Nephron (organoid): Measurements from ENCODE around the gene SGK1.

Source experiments
- H3K27ac Mint-ChIP-seq, 3 experiments: 2 replicates each; pipeline ENCODE4 v1.8.0; 2020; ENCODE audit warnings: mixed read lengths in 3 of 3, mild to moderate bottlenecking in 2 of 3, moderate library complexity in 1 of 3
- H3K27me3 Mint-ChIP-seq: 2 replicates; pipeline ENCODE4 v1.8.0; 2021; ENCODE audit warnings: low read depth, mild to moderate bottlenecking, moderate library complexity, mixed read lengths
- H3K36me3 Mint-ChIP-seq: 2 replicates; pipeline ENCODE4 v1.8.0; 2020; ENCODE audit warnings: low read depth, mixed read lengths
- H3K4me1 Mint-ChIP-seq: 2 replicates; pipeline ENCODE4 v1.8.0; 2020; ENCODE audit warnings: mixed read lengths
- H3K4me3 Mint-ChIP-seq, 3 experiments: 2 replicates each; pipeline ENCODE4 v1.8.0; 2020; ENCODE audit warnings: mild to moderate bottlenecking in 3 of 3, mixed read lengths in 3 of 3, moderate library complexity in 2 of 3
- H3K9me3 Mint-ChIP-seq: 2 replicates; pipeline ENCODE4 v1.8.0; 2020; ENCODE audit warnings: mixed read lengths
- CTCF ChIP-seq, 3 experiments: fragments of 200-600 bp; sonication (generic); IDR thresholded peaks; one replicate each; pipeline ENCODE4 v1.5.0; 2021; ENCODE audit warnings: antibody characterized with exemption in 3 of 3; ENCODE audit not compliant: unreplicated experiment in 3 of 3

SGK1 gene

GRCh38 chr6:134233180-134233955, 84.5 kb downstream of the SGK1 start:
- TF ChIP-seq CTCF (IDR thresholded peaks at IDR 0.05; ENCODE audit: unreplicated experiment in 3 of 3): no peak
- Mint-ChIP-seq H3K27me3 (peaks cover 8% of the 10 kb centered on the region), H3K9me3 (no peaks in the 10 kb centered on the region), H3K27ac (peak overlapping the region in 1 of 3 experiments; percentile 42), H3K36me3 (no peaks in the 10 kb centered on the region), H3K4me3 (no peak overlapping the region), H3K4me1 (peaks cover 11% of the 10 kb centered on the region)

GRCh38 chr6:134230940-134231339, 87.0 kb downstream of the SGK1 start:
- no peak for TF ChIP-seq CTCF (IDR thresholded peaks at IDR 0.05; ENCODE audit: unreplicated experiment in 3 of 3)
- Mint-ChIP-seq H3K36me3 (no peaks in the 10 kb centered on the region), H3K9me3 (no peaks in the 10 kb centered on the region)

GRCh38 chr6:134230087-134230700, 87.7 kb downstream of the SGK1 start:
- Mint-ChIP-seq H3K4me1 (peaks cover 5% of the 10 kb centered on the region), H3K27ac (peak overlapping the region in 2 of 3 experiments; percentile 24 to 47), H3K27me3 (peaks cover 4% of the 10 kb centered on the region), H3K9me3 (no peaks in the 10 kb centered on the region), H3K4me3 (no peak overlapping the region), H3K36me3 (no peaks in the 10 kb centered on the region)
- no peak for TF ChIP-seq CTCF (IDR thresholded peaks at IDR 0.05; ENCODE audit: unreplicated experiment in 3 of 3)

More at GRCh38 chr6:134230940-134231339, 87.0 kb downstream of the SGK1 start:
- Mint-ChIP-seq H3K4me3 (no peak overlapping the region), H3K4me1 (peaks cover 5% of the 10 kb centered on the region), H3K27me3 (peaks cover 4% of the 10 kb centered on the region), H3K27ac (no peak overlapping the region)

GRCh38 chr6:134229520-134229919, 88.4 kb downstream of the SGK1 start:
- peaks cover 5% of the 10 kb centered on the region for H3K4me1 Mint-ChIP-seq
- no peak overlapping the region for H3K4me3 Mint-ChIP-seq
- no peaks in the 10 kb centered on the region for H3K36me3 Mint-ChIP-seq
- H3K9me3 Mint-ChIP-seq: no peaks in the 10 kb centered on the region
- peaks cover 4% of the 10 kb centered on the region for H3K27me3 Mint-ChIP-seq
- TF ChIP-seq CTCF (IDR thresholded peaks at IDR 0.05; ENCODE audit: unreplicated experiment in 3 of 3): no peak
- H3K27ac Mint-ChIP-seq: peak overlapping the region; percentile 24 to 61 (median 48)

DNA sequence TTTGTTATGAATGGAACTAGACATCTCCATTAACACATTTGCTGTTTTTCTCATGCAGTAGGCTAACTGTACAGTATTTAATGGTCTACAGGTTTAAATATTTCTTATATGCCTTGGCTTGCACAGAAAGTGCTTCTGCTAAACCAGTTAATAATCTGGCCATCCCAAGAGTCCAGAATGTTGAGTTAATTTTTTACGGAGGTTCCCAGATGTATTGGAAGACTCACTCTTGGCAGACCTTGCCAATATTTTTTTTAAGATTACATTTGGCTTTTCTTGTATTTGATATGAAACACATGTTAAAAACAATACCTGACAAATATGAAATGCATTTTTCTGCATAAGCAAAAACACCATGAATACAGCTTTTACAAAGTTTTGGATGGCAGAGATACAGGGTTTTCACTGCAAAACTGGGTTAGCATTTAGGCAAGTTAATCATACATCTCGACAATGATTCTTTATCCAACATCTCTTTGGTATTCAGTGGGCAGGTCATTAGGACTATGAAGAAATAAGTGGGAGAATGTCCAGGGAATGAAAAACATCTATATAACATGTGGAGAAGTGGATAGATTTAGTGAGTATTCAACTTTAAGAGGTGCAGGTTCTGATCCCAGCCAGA, 94.0 kb downstream of the SGK1 start:
- no peak for TF ChIP-seq CTCF (IDR thresholded peaks at IDR 0.05; ENCODE audit: unreplicated experiment in 3 of 3)
- Mint-ChIP-seq H3K27ac (peak overlapping the region; percentile 61 to 82 (median 80)), H3K9me3 (no peaks in the 10 kb centered on the region), H3K4me1 (peaks cover 18% of the 10 kb centered on the region), H3K4me3 (no peak overlapping the region), H3K36me3 (no peaks in the 10 kb centered on the region), H3K27me3 (no peaks in the 10 kb centered on the region)
